IgD-negative memory B cell (primary cell): Measurements from ENCODE around the gene IGSF5. TPM values are rescaled to one million over a fixed set of nuclear protein-coding genes. Genes with fewer than 3 reads are reported as not detected.
A peak's percentile ranks its signal among the peaks of the same experiment; 100 is the strongest.

Source experiments
- H3K27ac Mint-ChIP-seq, 3 donors: one replicate each; pipeline ENCODE4 v1.8.0; 2020 to 2022; ENCODE audit warnings: mild to moderate bottlenecking in 3 of 3, mixed read lengths in 3 of 3, moderate library complexity in 1 of 3
- H3K27me3 Mint-ChIP-seq: one replicate; pipeline ENCODE4 v1.8.0; 2021; ENCODE audit warnings: mixed read lengths
- H3K36me3 Mint-ChIP-seq: one replicate; pipeline ENCODE4 v1.8.0; 2020; ENCODE audit warnings: mild to moderate bottlenecking, mixed read lengths
- H3K4me1 Mint-ChIP-seq, 3 donors: one replicate each; pipeline ENCODE4 v1.8.0; 2020 to 2022; ENCODE audit warnings: mixed read lengths in 3 of 3, mild to moderate bottlenecking in 1 of 3
- H3K4me3 Mint-ChIP-seq, 4 donors: one replicate each; pipeline ENCODE4 v1.8.0; 2020 to 2022; ENCODE audit warnings: mild to moderate bottlenecking in 4 of 4, mixed read lengths in 4 of 4, moderate library complexity in 3 of 4
- H3K9me3 Mint-ChIP-seq, 3 donors: one replicate each; pipeline ENCODE4 v1.8.0; 2020 to 2021; ENCODE audit warnings: mixed read lengths in 3 of 3, mild to moderate bottlenecking in 1 of 3
- polyA plus RNA-seq: library from polyadenylated mRNA; unstranded; fragments of 300-500 nt; fragmentation: Illumina TruSeq; gene quantifications from one replicate; pipeline ENCODE4 v1.2.3, GENCODE V29; 2021

IGSF5 gene
- polyA plus RNA-seq, 1 donor from 2014 or later, result not detected

- H3K4me1 Mint-ChIP-seq, result no peaks in the 10 kb centered on the region
- H3K36me3 Mint-ChIP-seq, result no peaks in the 10 kb centered on the region
- no peak overlapping the region for H3K27ac Mint-ChIP-seq
- H3K9me3 Mint-ChIP-seq, result peaks cover 0 to 5% (median 4%) of the 10 kb centered on the region in 3 donors
- H3K4me3 Mint-ChIP-seq, result peak overlapping the region in 1 of 4 donors; percentile 48
- H3K27me3 Mint-ChIP-seq, result no peaks in the 10 kb centered on the region
These were observed 30.8 kb downstream of the IGSF5 start for GRCh38 chr21:39775816-39776215.

DNA sequence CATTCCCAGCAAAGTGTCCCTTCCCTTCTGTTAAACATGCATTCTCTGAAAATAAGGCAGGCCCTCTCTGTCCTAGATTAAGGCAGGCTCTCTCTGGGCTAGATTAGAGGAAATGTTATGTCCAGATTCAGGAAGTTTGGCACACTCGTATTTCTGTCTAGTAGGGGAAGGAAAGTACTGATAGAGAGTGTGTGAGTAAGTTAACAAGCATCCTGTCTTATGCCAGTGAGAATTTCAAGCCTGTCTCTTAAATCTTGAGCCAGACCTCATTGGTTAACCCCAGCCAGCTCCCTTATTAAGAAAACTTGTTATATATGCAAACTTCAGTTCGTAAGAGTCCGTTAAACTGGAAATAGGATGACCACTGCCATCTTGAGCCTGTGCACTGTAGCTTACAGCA is 31.6 kb downstream of the IGSF5 start:
- Mint-ChIP-seq H3K27me3 (no peaks in the 10 kb centered on the region), H3K4me3 (no peak overlapping the region), H3K36me3 (no peaks in the 10 kb centered on the region), H3K27ac (no peak overlapping the region), H3K4me1 (no peaks in the 10 kb centered on the region), H3K9me3 (peaks cover 0 to 5% (median 4%) of the 10 kb centered on the region in 3 donors)

- Mint-ChIP-seq H3K27me3 (no peaks in the 10 kb centered on the region), H3K4me3 (no peak overlapping the region), H3K9me3 (peaks cover 5 to 7% (median 5%) of the 10 kb centered on the region in 3 donors), H3K4me1 (no peaks in the 10 kb centered on the region), H3K36me3 (no peaks in the 10 kb centered on the region), H3K27ac (no peak overlapping the region)
These were observed 36.3 kb downstream of the IGSF5 start for GRCh38 chr21:39781331-39781730.

DNA sequence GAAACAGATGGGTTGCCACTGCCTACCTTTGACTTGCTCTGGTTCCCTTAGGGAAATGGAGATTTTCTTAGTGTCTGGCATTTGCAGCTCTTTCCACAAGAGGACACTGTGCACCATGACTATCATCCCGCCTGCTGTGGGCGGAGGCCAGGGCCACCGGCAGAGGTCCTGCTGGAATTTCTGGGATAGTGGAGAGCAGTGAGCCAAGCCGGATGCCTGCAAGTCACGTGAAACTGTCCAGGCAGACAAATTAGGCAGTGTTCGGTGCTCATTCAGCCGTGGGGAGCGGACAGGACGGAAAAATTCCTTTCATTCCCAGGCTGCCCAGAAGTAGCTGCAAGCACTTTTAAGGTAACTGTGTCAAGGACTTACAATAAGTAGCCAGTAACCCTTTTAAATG is 43.4 kb downstream of the IGSF5 start:
- Mint-ChIP-seq H3K36me3 (no peaks in the 10 kb centered on the region), H3K9me3 (peaks cover 0 to 11% (median 3%) of the 10 kb centered on the region in 3 donors), H3K4me1 (no peaks in the 10 kb centered on the region), H3K27me3 (no peaks in the 10 kb centered on the region), H3K4me3 (no peak overlapping the region), H3K27ac (no peak overlapping the region)

DNA sequence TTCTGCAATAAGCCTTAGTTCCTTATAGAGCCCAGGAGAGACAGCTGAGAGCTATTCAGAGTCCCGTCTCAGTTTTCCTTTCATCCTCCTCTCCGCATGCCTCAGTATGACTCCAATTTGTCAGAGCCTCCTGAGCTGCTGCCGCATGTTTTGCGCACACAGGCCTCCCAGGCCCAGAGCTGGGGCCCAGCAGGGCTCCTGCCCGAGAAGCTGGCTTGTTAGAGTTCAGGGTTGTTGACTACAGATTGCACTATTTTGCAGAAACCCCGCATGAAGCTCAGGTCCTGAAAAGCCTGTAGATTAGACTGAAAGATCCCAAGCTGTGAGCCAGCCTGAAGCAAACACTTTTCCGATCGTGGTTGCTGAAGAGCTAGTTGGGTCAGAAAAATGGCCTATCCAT is 51.5 kb downstream of the IGSF5 start:
- H3K36me3 Mint-ChIP-seq, result peaks cover 1% of the 10 kb centered on the region
- peaks cover 0 to 11% (median 7%) of the 10 kb centered on the region in 3 donors for H3K9me3 Mint-ChIP-seq
- no peaks in the 10 kb centered on the region for H3K27me3 Mint-ChIP-seq
- H3K4me3 Mint-ChIP-seq, result no peak overlapping the region
- H3K27ac Mint-ChIP-seq, result peak overlapping the region in 1 of 3 donors; percentile 65
- H3K4me1 Mint-ChIP-seq, result no peaks in the 10 kb centered on the region

GRCh38 chr21:39799178-39799577 is 54.2 kb downstream of the IGSF5 start:
- Mint-ChIP-seq H3K36me3 (peaks cover 1% of the 10 kb centered on the region), H3K27ac (no peak overlapping the region), H3K9me3 (peaks cover 0 to 6% (median 4%) of the 10 kb centered on the region in 3 donors), H3K27me3 (no peaks in the 10 kb centered on the region), H3K4me1 (no peaks in the 10 kb centered on the region), H3K4me3 (no peak overlapping the region)

DNA sequence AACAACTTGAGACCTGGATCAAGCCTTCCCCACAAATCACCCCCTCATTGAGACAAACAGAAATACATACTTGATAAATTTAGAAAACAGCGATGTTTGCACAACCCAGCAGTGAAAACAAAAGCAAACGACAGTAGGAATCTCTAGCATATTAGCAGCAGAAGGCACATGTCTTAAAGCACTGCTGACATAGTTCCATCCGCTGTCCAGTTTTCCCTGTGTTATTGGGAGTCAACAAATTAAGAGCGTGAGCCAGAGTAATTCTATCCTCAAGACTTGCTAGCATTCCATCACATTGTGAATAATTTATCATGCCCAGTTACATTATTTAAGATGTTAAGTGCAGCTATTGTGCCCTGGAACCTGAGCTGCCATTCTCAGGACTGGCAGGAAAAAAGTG is 55.3 kb downstream of the IGSF5 start:
- H3K27me3 Mint-ChIP-seq, result no peaks in the 10 kb centered on the region
- no peaks in the 10 kb centered on the region for H3K4me1 Mint-ChIP-seq
- H3K27ac Mint-ChIP-seq, result no peak overlapping the region
- H3K4me3 Mint-ChIP-seq, result no peak overlapping the region
- H3K36me3 Mint-ChIP-seq, result peaks cover 1% of the 10 kb centered on the region
- H3K9me3 Mint-ChIP-seq, result peaks cover 2 to 6% (median 2%) of the 10 kb centered on the region in 3 donors

- no peaks in the 10 kb centered on the region for H3K27me3 Mint-ChIP-seq
- peaks cover 1% of the 10 kb centered on the region for H3K36me3 Mint-ChIP-seq
- H3K4me1 Mint-ChIP-seq, result no peaks in the 10 kb centered on the region
- peaks cover 0 to 16% (median 2%) of the 10 kb centered on the region in 3 donors for H3K9me3 Mint-ChIP-seq
- H3K27ac Mint-ChIP-seq, result no peak overlapping the region
- H3K4me3 Mint-ChIP-seq, result no peak overlapping the region
These were observed 57.2 kb downstream of the IGSF5 start for GRCh38 chr21:39802217-39802616.

GRCh38 chr21:39803393-39803792 is 58.4 kb downstream of the IGSF5 start:
- H3K27me3 Mint-ChIP-seq, result no peaks in the 10 kb centered on the region
- H3K9me3 Mint-ChIP-seq, result peaks cover 0 to 24% (median 2%) of the 10 kb centered on the region in 3 donors
- no peak overlapping the region for H3K27ac Mint-ChIP-seq
- H3K36me3 Mint-ChIP-seq, result no peaks in the 10 kb centered on the region
- H3K4me1 Mint-ChIP-seq, result no peaks in the 10 kb centered on the region
- H3K4me3 Mint-ChIP-seq, result no peak overlapping the region

DNA sequence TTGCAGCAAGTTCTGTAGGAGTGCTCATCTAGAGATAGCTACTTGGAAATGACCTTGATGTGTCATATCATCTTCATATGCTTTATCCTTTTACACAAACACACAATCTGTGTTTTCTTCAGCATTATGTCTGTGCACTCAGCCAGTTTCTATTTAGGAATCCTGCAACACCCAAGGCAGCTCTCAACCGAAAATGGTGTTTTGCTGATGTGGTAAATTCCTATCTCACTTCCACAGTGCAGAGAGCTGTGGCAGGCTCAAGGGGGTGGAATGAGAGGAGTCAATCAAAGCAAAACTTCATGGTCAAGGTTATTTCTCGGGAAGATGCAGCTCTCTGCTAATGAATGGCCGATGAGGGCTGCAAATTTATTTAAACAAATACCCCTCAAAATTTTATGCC is 59.3 kb downstream of the IGSF5 start:
- H3K4me3 Mint-ChIP-seq, result no peak overlapping the region
- no peaks in the 10 kb centered on the region for H3K4me1 Mint-ChIP-seq
- H3K36me3 Mint-ChIP-seq, result no peaks in the 10 kb centered on the region
- H3K27ac Mint-ChIP-seq, result no peak overlapping the region
- no peaks in the 10 kb centered on the region for H3K27me3 Mint-ChIP-seq
- H3K9me3 Mint-ChIP-seq, result peaks cover 0 to 24% (median 4%) of the 10 kb centered on the region in 3 donors

- H3K4me3 Mint-ChIP-seq, result no peak overlapping the region
- peaks cover 1 to 21% (median 4%) of the 10 kb centered on the region in 3 donors for H3K9me3 Mint-ChIP-seq
- no peaks in the 10 kb centered on the region for H3K36me3 Mint-ChIP-seq
- no peaks in the 10 kb centered on the region for H3K27me3 Mint-ChIP-seq
- no peaks in the 10 kb centered on the region for H3K4me1 Mint-ChIP-seq
- H3K27ac Mint-ChIP-seq, result no peak overlapping the region
These were observed 61.0 kb downstream of the IGSF5 start for GRCh38 chr21:39805983-39806382.

DNA sequence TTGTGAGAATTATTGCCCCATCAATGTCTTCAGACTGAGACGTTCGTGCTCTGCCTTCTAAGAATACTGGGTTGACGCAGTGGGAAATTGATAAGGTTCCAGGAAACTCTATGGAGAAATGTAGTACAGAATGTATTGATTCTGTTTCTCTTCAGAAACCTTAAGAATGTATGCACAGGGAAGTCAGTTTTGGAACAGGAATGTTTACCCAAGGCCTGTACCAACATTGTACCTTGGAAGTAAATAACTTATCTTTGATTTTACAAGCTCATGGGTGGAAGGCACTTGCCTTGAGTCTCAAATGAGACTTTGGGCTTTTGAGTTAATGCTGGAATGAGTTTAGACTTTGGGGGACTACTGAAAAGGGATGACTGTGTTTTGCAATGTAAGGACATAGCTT is 62.8 kb downstream of the IGSF5 start:
- Mint-ChIP-seq H3K9me3 (peaks cover 1 to 18% (median 4%) of the 10 kb centered on the region in 3 donors), H3K27me3 (no peaks in the 10 kb centered on the region), H3K27ac (no peak overlapping the region), H3K36me3 (no peaks in the 10 kb centered on the region), H3K4me3 (no peak overlapping the region), H3K4me1 (no peaks in the 10 kb centered on the region)

DNA sequence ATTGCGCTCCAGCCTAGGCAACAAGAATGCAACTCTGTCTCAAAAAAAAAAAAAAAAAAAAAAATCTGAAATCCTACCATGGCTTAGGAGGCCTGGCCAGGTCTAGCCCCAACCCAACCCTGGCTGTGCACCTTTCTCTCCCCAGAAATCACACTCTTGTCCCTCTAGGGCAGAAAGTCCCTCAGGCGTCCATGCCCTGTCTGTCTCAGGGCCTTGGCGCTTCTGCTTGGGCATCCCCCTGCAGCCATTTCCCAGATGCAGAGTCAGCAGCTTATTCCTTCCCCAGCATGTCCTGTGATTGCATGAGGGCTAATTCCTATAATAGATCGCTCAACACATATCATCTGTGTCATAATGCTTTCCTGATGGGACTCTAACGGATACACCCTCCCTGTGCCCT is 65.0 kb downstream of the IGSF5 start:
- Mint-ChIP-seq H3K9me3 (peaks cover 5 to 22% (median 6%) of the 10 kb centered on the region in 3 donors), H3K27ac (no peak overlapping the region), H3K4me3 (no peak overlapping the region), H3K27me3 (no peaks in the 10 kb centered on the region), H3K36me3 (no peaks in the 10 kb centered on the region), H3K4me1 (no peaks in the 10 kb centered on the region)

GRCh38 chr21:39812983-39813382 is 68.0 kb downstream of the IGSF5 start:
- no peaks in the 10 kb centered on the region for H3K27me3 Mint-ChIP-seq
- H3K9me3 Mint-ChIP-seq, result peaks cover 4 to 13% (median 9%) of the 10 kb centered on the region in 3 donors
- H3K36me3 Mint-ChIP-seq, result no peaks in the 10 kb centered on the region
- H3K27ac Mint-ChIP-seq, result no peak overlapping the region
- H3K4me3 Mint-ChIP-seq, result no peak overlapping the region
- no peaks in the 10 kb centered on the region for H3K4me1 Mint-ChIP-seq

- H3K9me3 Mint-ChIP-seq, result peaks cover 2 to 10% (median 9%) of the 10 kb centered on the region in 3 donors
- H3K36me3 Mint-ChIP-seq, result no peaks in the 10 kb centered on the region
- no peaks in the 10 kb centered on the region for H3K4me1 Mint-ChIP-seq
- H3K4me3 Mint-ChIP-seq, result no peak overlapping the region
- no peaks in the 10 kb centered on the region for H3K27me3 Mint-ChIP-seq
- H3K27ac Mint-ChIP-seq, result no peak overlapping the region
These were observed 73.6 kb downstream of the IGSF5 start for GRCh38 chr21:39818557-39818956.

DNA sequence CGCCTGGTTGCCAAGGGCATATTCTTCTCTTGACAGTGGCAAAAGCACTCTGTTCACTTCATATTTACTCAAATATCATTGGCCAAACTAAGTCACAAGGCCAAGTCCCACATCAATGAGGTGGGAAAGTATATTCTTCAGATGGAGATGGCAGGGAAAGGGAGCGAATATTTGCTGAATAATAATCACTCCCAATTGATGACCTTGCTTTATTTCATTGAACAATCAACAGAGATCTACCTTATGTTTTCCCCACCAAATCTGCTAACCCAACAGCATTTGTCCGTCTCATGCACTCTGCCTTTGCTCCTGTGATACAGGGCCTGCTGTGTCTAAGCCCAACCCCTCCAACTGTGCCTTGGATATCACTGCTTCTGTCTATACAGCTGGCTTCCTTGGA is 77.1 kb downstream of the IGSF5 start:
- Mint-ChIP-seq H3K9me3 (peaks cover 0 to 21% (median 8%) of the 10 kb centered on the region in 3 donors), H3K27me3 (no peaks in the 10 kb centered on the region), H3K4me3 (no peak overlapping the region), H3K4me1 (no peaks in the 10 kb centered on the region), H3K36me3 (no peaks in the 10 kb centered on the region), H3K27ac (no peak overlapping the region)

DNA sequence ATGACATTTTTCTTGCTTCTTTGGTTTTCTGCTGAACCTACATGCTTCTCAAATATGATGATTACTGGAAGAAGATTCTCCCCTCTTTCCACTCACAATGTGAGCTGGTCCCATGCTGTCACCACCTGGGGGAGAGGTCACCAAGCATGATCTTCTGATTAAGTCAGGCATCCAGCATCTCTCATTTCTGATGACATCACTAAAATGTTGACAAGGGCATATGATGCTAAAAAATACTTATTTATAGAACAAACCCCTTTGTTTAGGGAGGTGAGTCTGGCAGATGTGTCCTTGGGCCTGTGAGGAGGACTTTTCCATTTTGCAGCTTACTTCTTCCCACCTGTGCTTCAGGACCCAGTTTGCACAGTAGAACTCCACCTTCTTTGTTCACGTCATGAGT is 80.3 kb downstream of the IGSF5 start:
- no peaks in the 10 kb centered on the region for H3K27me3 Mint-ChIP-seq
- H3K9me3 Mint-ChIP-seq, result peaks cover 1 to 30% (median 4%) of the 10 kb centered on the region in 3 donors
- no peaks in the 10 kb centered on the region for H3K36me3 Mint-ChIP-seq
- no peaks in the 10 kb centered on the region for H3K4me1 Mint-ChIP-seq
- no peak overlapping the region for H3K27ac Mint-ChIP-seq
- no peak overlapping the region for H3K4me3 Mint-ChIP-seq
